SU-DHL-6 (cell line): Measurements from ENCODE around the gene SBNO2.
A peak's percentile ranks its signal among the peaks of the same experiment; 100 is the strongest.

Experiments used
- H2AFZ ChIP-seq: fragments of 200-600 bp; sonication (generic); 2 replicates; pipeline ENCODE4 v1.6.1; 2014; ENCODE audit warnings: low read depth, mild to moderate bottlenecking, moderate library complexity, mixed read lengths, antibody characterized with exemption, low read length; ENCODE audit not compliant: severe bottlenecking
- H3F3A ChIP-seq: fragments of 200-600 bp; shearing (Covaris generic); 2 replicates; pipeline ENCODE4 v1.6.0; 2016; ENCODE audit warnings: antibody characterized with exemption, mild to moderate bottlenecking; ENCODE audit not compliant: insufficient read depth
- H3K27ac ChIP-seq: fragments of 200-600 bp; sonication (generic); 2 replicates; pipeline ENCODE4 v1.5.1; 2016; ENCODE audit warnings: low read depth, mild to moderate bottlenecking, low read length, moderate library complexity, mixed read lengths
- H3K27me3 ChIP-seq: fragments of 200-600 bp; sonication (generic), shearing (Covaris generic); 2 replicates; pipeline ENCODE4 v1.6.0; 2014; ENCODE audit warnings: mild to moderate bottlenecking, low read length
- H3K36me3 ChIP-seq: fragments of 200-600 bp; sonication (generic); 2 replicates; pipeline ENCODE4 v1.6.1; 2014; ENCODE audit warnings: mild to moderate bottlenecking, low read length, mixed read lengths
- H3K4me2 ChIP-seq: fragments of 300-600, 200-600 bp; shearing (Covaris generic), sonication (generic); 2 replicates; pipeline ENCODE4 v1.6.0; 2014; ENCODE audit warnings: low read length, low read depth, mild to moderate bottlenecking; ENCODE audit not compliant: poor library complexity, severe bottlenecking
- H3K4me3 ChIP-seq: fragments of 200-600 bp; sonication (generic); 2 replicates; pipeline ENCODE4 v1.5.1; 2014; ENCODE audit warnings: antibody characterized with exemption, low read length, mild to moderate bottlenecking, mixed read lengths; ENCODE audit not compliant: insufficient read depth, poor library complexity, severe bottlenecking
- H3K79me2 ChIP-seq: fragments of 200-600 bp; sonication (generic); 2 replicates; pipeline ENCODE4 v1.6.1; 2014; ENCODE audit warnings: mild to moderate bottlenecking, low read length, moderate library complexity; ENCODE audit not compliant: insufficient read depth
- H3K9ac ChIP-seq: fragments of 200-600 bp; sonication (generic); 2 replicates; pipeline ENCODE4 v1.7.0; 2014; ENCODE audit warnings: mild to moderate bottlenecking, low read length
- H3K9me2 ChIP-seq: fragments of 200-600 bp; sonication (generic); replicated peaks from 2 replicates; pipeline ENCODE4 v1.6.1; 2014; ENCODE audit warnings: low read length; ENCODE audit not compliant: insufficient read depth
- H3K9me3 ChIP-seq: fragments of 200-600 bp; sonication (generic); 2 replicates; pipeline ENCODE4 v1.6.1; 2014; ENCODE audit warnings: low read length, mixed read lengths; ENCODE audit not compliant: insufficient read depth
- H4K20me1 ChIP-seq: fragments of 200-600 bp; sonication (generic); 2 replicates; pipeline ENCODE4 v1.6.1; 2014; ENCODE audit warnings: low read depth, mild to moderate bottlenecking, antibody characterized with exemption, low read length, moderate library complexity, mixed read lengths
- EZH2phosphoT487 ChIP-seq: fragments of 200-600 bp; sonication (generic), shearing (Covaris generic); conservative IDR thresholded peaks from 2 replicates; pipeline ENCODE4 v1.6.1; 2018; ENCODE audit warnings: mild to moderate bottlenecking, antibody characterized with exemption, low read length, moderate library complexity, mixed read lengths
- TF ChIP-seq, protein P1 (sequence below): fragments of 200-600 bp; sonication (generic); IDR thresholded peaks from one replicate; pipeline ENCODE4 v1.5.1; 2017; ENCODE audit warnings: antibody characterized with exemption, mild to moderate bottlenecking, low read length, moderate library complexity; ENCODE audit not compliant: insufficient read depth, poor library complexity, severe bottlenecking

SBNO2 gene

DNA sequence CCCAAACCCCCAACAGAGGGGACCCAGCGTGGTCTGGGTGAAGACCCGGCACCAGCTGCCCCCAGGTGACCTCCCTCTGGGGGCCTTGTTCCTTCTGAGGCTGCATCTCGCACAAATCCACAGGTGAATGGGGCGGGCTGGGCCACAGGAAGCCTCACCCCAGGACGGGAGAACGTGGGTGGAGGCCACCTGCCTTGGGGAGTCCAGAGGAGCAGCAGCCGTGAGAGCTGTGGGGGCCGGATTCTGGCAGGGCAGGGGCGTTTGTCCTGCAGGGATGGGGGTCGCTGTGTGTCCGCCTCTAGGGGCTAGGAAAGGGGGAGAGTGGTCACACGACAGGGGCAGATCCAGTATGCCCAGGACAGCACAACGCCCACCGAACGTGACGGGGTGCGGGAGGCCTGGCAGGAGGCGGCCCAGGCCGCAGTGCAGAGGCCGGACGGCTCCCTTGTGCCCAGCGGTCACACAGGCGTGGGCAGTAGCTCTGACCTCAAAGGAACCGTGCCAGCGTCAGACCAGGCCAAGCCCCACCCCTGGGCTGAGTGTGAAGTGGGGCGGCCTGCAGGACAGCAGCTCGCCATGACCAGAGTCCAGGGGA is 85.6 kb downstream of the SBNO2 start:
- H2AFZ ChIP-seq = no peak overlapping the region
- peaks cover 28% of the 10 kb centered on the region for H3F3A ChIP-seq
- H3K4me2 ChIP-seq = peak overlapping the region; percentile 27
- H3K9me2 ChIP-seq = no peaks in the 10 kb centered on the region
- no peak for TF ChIP-seq EZH2phosphoT487
- TF ChIP-seq, protein P1, sequence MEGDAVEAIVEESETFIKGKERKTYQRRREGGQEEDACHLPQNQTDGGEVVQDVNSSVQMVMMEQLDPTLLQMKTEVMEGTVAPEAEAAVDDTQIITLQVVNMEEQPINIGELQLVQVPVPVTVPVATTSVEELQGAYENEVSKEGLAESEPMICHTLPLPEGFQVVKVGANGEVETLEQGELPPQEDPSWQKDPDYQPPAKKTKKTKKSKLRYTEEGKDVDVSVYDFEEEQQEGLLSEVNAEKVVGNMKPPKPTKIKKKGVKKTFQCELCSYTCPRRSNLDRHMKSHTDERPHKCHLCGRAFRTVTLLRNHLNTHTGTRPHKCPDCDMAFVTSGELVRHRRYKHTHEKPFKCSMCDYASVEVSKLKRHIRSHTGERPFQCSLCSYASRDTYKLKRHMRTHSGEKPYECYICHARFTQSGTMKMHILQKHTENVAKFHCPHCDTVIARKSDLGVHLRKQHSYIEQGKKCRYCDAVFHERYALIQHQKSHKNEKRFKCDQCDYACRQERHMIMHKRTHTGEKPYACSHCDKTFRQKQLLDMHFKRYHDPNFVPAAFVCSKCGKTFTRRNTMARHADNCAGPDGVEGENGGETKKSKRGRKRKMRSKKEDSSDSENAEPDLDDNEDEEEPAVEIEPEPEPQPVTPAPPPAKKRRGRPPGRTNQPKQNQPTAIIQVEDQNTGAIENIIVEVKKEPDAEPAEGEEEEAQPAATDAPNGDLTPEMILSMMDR = no peak
- no peaks in the 10 kb centered on the region for H3K27me3 ChIP-seq
- H3K79me2 ChIP-seq = peaks cover 7% of the 10 kb centered on the region
- no peak overlapping the region for H3K4me3 ChIP-seq
- H3K36me3 ChIP-seq = no peaks in the 10 kb centered on the region
- H3K9ac ChIP-seq = peak overlapping the region; percentile 34
- no peaks in the 10 kb centered on the region for H4K20me1 ChIP-seq
- H3K9me3 ChIP-seq = no peaks in the 10 kb centered on the region
- peak overlapping the region; percentile 87 for H3K27ac ChIP-seq

DNA sequence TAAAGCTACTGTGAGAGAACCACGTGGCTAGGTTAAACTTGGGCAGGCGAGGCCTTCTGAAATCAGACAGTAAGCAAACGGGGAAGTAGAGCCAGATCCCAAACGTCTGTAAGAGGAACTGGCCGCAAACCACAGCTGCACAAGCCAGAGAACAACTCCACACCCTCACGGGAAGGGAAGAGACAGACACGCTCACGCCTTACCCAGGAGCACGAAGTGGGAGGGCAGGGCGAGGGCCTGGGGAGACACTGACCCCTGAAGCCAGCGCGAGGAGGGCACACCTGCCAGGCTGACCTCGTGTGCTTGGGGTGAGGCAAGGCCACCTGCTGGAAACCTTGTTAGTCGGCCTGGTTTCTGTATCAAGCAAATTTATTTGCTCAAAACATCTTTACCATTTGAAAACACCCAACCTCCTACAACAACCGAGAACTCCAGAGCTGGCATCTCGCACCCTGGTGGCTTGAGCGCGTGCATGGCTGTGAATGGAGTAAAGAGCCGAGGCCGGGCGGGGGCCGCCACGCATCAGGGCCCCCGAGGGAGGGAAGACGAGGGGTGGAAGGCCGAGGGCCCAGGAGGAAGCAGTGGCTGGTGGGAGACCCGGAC is 86.2 kb downstream of the SBNO2 start:
- Histone ChIP-seq H3K36me3 (no peaks in the 10 kb centered on the region), H3F3A (peaks cover 28% of the 10 kb centered on the region), H3K27ac (peak overlapping the region; percentile 87), H3K4me3 (no peak overlapping the region), H3K79me2 (peaks cover 1% of the 10 kb centered on the region), H3K4me2 (peak overlapping the region; percentile 27), H3K27me3 (no peaks in the 10 kb centered on the region), H4K20me1 (no peaks in the 10 kb centered on the region), H3K9me2 (no peaks in the 10 kb centered on the region), H3K9me3 (no peaks in the 10 kb centered on the region), H2AFZ (no peak overlapping the region), H3K9ac (peak overlapping the region; percentile 34)
- no peak for TF ChIP-seq EZH2phosphoT487
- TF ChIP-seq, protein P1 = no peak

DNA sequence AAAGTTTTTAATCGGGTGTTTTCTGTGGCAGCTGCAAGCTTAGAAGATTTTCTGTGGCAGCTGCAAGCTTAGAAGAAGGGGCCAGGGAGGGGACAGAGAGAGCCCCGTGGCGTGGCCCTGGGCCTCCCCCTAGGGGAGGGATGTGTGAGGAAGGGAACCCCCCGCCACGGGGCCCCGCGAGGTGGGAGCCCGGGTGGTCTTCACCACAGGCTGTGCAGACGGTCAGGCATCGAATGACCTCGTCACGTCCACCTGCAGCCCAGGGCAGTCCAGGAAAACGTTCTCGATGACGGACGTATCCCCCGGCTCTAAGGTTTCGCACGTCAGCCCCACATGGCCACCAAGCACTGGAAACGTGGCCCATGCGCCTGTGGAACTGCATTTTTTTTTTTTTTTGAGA is 87.5 kb downstream of the SBNO2 start:
- no peak overlapping the region for H3K4me3 ChIP-seq
- H4K20me1 ChIP-seq = no peaks in the 10 kb centered on the region
- H3K9me3 ChIP-seq = no peaks in the 10 kb centered on the region
- H3K27ac ChIP-seq = no peak overlapping the region
- no peaks in the 10 kb centered on the region for H3K79me2 ChIP-seq
- no peaks in the 10 kb centered on the region for H3K9me2 ChIP-seq
- TF ChIP-seq, protein P1 = no peak
- TF ChIP-seq EZH2phosphoT487 = no peak
- H3K36me3 ChIP-seq = no peaks in the 10 kb centered on the region
- no peaks in the 10 kb centered on the region for H3K27me3 ChIP-seq
- H3K9ac ChIP-seq = no peak overlapping the region
- H3K4me2 ChIP-seq = no peak overlapping the region
- H2AFZ ChIP-seq = no peak overlapping the region
- H3F3A ChIP-seq = peaks cover 28% of the 10 kb centered on the region
